Measurements from ENCODE around the gene PGPEP1.

DNA sequence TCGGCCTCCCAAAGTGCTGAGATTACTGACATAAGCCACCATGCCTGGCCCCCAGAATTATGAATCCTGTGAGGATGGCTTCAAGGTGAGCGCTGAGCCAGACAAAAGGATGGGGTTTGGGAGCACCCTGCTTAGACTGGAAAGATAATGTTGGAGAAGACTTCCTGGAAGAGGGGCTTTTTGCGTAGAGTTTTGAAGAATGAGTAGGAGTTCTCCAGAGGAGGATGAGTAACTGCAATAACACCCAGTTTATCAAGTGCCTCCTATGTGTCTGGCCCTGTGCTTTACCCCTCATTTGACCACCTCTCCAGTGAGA is 44.9 kb downstream of the PGPEP1 start:
- TF ChIP-seq, protein P1, sequence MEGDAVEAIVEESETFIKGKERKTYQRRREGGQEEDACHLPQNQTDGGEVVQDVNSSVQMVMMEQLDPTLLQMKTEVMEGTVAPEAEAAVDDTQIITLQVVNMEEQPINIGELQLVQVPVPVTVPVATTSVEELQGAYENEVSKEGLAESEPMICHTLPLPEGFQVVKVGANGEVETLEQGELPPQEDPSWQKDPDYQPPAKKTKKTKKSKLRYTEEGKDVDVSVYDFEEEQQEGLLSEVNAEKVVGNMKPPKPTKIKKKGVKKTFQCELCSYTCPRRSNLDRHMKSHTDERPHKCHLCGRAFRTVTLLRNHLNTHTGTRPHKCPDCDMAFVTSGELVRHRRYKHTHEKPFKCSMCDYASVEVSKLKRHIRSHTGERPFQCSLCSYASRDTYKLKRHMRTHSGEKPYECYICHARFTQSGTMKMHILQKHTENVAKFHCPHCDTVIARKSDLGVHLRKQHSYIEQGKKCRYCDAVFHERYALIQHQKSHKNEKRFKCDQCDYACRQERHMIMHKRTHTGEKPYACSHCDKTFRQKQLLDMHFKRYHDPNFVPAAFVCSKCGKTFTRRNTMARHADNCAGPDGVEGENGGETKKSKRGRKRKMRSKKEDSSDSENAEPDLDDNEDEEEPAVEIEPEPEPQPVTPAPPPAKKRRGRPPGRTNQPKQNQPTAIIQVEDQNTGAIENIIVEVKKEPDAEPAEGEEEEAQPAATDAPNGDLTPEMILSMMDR (conservative IDR thresholded peaks at IDR 0.05; ENCODE audit: low read depth, low read length), result no peak
- TF ChIP-seq EZH2phosphoT487 (IDR thresholded peaks at IDR 0.05; ENCODE audit: borderline replicate concordance, low read length) (no peak), EZH2 (IDR thresholded peaks at IDR 0.05; ENCODE audit: low read length, unreplicated experiment) (no peak)
